ENCODE results near the gene STAT5A.

The STAT5A gene

DNA sequence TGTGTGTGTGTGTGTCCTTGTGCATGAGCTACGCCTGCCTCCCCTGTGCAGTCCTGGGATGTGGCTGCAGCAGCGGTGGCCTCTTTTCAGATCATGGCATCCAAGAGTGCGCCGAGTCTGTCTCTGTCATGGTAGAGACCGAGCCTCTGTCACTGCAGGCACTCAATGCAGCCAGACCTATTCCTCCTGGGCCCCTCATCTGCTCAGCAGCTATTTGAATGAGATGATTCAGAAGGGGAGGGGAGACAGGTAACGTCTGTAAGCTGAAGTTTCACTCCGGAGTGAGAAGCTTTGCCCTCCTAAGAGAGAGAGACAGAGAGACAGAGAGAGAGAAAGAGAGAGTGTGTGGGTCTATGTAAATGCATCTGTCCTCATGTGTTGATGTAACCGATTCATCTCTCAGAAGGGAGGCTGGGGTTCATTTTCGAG lies 22.5 kb downstream of the STAT5A start:
- H3K4me3 ChIP-seq (ENCODE audit: low read depth in 1 of 2, low read length in 2 of 2) = no peak overlapping the region
- H3K27ac ChIP-seq (ENCODE audit: low read length) = no peak overlapping the region
- H3K4me2 ChIP-seq (ENCODE audit: insufficient read depth, low read length) = no peak overlapping the region
- H4K20me1 ChIP-seq (ENCODE audit: insufficient read depth, low read length) = peaks cover 8% of the 10 kb centered on the region; the same call in 1 of the 2 replicates
- no peak overlapping the region for H2AFZ ChIP-seq (ENCODE audit: low read depth, low read length)
- no peak for DNase-seq
- TF ChIP-seq EZH2 (IDR thresholded peaks at IDR 0.05; ENCODE audit: borderline replicate concordance, low read depth, low read length, severe bottlenecking) = no peak
- TF ChIP-seq, protein P1, sequence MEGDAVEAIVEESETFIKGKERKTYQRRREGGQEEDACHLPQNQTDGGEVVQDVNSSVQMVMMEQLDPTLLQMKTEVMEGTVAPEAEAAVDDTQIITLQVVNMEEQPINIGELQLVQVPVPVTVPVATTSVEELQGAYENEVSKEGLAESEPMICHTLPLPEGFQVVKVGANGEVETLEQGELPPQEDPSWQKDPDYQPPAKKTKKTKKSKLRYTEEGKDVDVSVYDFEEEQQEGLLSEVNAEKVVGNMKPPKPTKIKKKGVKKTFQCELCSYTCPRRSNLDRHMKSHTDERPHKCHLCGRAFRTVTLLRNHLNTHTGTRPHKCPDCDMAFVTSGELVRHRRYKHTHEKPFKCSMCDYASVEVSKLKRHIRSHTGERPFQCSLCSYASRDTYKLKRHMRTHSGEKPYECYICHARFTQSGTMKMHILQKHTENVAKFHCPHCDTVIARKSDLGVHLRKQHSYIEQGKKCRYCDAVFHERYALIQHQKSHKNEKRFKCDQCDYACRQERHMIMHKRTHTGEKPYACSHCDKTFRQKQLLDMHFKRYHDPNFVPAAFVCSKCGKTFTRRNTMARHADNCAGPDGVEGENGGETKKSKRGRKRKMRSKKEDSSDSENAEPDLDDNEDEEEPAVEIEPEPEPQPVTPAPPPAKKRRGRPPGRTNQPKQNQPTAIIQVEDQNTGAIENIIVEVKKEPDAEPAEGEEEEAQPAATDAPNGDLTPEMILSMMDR (IDR thresholded peaks at IDR 0.05; ENCODE audit: borderline replicate concordance, extremely low read depth, low read length, poor library complexity, severe bottlenecking) = no peak
- no peak for ATAC-seq (ENCODE audit: insufficient read depth, low read depth)
- H3K4me1 ChIP-seq (ENCODE audit: insufficient read depth, low read length) = peaks cover 17% of the 10 kb centered on the region
- no peaks in the 10 kb centered on the region for H3K27me3 ChIP-seq (ENCODE audit: insufficient read depth, low read length, poor library complexity)
- no peaks in the 10 kb centered on the region for H3K9me3 ChIP-seq (ENCODE audit: insufficient read depth, low read length, severe bottlenecking)
- H3K79me2 ChIP-seq (ENCODE audit: insufficient read depth, low read length) = no peaks in the 10 kb centered on the region
- peaks cover 13% of the 10 kb centered on the region; the same call in 1 of the 2 replicates for H3K36me3 ChIP-seq (ENCODE audit: insufficient read depth, low read length)
- H3K9ac ChIP-seq (ENCODE audit: low read depth, low read length) = no peak overlapping the region

DNA sequence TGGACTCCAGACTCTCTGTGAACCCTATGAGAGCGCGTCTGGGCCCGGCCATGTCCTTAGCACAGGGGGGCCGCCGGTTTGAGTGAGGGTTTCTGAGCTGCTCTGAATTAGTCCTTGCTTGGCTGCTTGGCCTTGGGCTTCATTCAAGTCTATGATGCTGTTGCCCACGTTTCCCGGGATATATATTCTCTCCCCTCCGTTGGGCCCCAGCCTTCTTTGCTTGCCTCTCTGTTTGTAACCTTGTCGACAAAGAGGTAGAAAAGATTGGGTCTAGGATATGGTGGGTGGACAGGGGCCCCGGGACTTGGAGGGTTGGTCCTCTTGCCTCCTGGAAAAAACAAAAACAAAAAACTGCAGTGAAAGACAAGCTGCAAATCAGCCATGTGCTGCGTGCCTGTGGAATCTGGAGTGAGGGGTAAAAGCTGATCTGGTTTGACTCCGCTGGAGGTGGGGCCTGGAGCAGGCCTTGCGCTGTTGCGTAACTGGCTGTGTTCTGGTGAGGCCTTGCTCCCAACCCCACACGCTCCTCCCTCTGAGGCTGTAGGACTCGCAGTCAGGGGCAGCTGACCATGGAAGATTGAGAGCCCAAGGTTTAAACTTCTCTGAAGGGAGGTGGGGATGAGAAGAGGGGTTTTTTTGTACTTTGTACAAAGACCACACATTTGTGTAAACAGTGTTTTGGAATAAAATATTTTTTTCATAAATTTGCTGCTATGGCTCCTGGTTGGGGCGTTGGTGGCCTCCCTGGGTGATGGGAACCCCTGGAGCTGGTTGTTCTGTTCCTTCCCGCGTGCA lies 23.1 kb downstream of the STAT5A start:
- H3K9ac ChIP-seq (ENCODE audit: low read depth, low read length) = no peak overlapping the region; the same call in 1 of the 2 replicates
- no peak overlapping the region for H3K4me3 ChIP-seq (ENCODE audit: low read depth in 1 of 2, low read length in 2 of 2)
- peaks cover 14% of the 10 kb centered on the region; the same call in 1 of the 2 replicates for H3K36me3 ChIP-seq (ENCODE audit: insufficient read depth, low read length)
- H3K4me1 ChIP-seq (ENCODE audit: insufficient read depth, low read length) = peaks cover 17% of the 10 kb centered on the region
- H3K27me3 ChIP-seq (ENCODE audit: insufficient read depth, low read length, poor library complexity) = no peaks in the 10 kb centered on the region
- TF ChIP-seq EZH2 (IDR thresholded peaks at IDR 0.05; ENCODE audit: borderline replicate concordance, low read depth, low read length, severe bottlenecking) = no peak
- TF ChIP-seq, protein P1 (IDR thresholded peaks at IDR 0.05; ENCODE audit: borderline replicate concordance, extremely low read depth, low read length, poor library complexity, severe bottlenecking) = no peak
- H2AFZ ChIP-seq (ENCODE audit: low read depth, low read length) = no peak overlapping the region
- no peaks in the 10 kb centered on the region for H3K9me3 ChIP-seq (ENCODE audit: insufficient read depth, low read length, severe bottlenecking)
- H4K20me1 ChIP-seq (ENCODE audit: insufficient read depth, low read length) = peaks cover 8% of the 10 kb centered on the region; the same call in 1 of the 2 replicates
- DNase-seq = no peak
- H3K4me2 ChIP-seq (ENCODE audit: insufficient read depth, low read length) = peak overlapping the region; percentile 91
- no peak overlapping the region for H3K27ac ChIP-seq (ENCODE audit: low read length)
- H3K79me2 ChIP-seq (ENCODE audit: insufficient read depth, low read length) = no peaks in the 10 kb centered on the region
- ATAC-seq (ENCODE audit: insufficient read depth, low read depth) = no peak

DNA sequence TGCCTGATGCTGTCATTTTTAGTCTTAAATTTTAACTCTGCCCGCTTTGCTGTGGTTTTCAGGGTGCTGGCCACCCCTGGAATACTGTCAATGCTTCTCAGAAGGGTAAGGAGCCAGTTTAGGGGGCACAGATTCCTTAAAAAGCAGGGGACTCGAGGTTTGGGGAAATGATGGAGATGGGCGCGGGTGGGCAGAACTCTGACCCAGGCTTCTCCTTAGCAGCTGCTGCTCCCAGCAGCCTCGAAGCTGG lies 23.7 kb downstream of the STAT5A start:
- peak overlapping the region in 1 of 2 experiments; percentile 56; a peak in 2 of 4 replicates for H3K4me3 ChIP-seq (ENCODE audit: low read depth in 1 of 2, low read length in 2 of 2)
- ATAC-seq (ENCODE audit: insufficient read depth, low read depth) = no peak
- H3K4me1 ChIP-seq (ENCODE audit: insufficient read depth, low read length) = peaks cover 17% of the 10 kb centered on the region

More for the DNA sequence above, 23.7 kb downstream of the STAT5A start:
- H3K9me3 ChIP-seq (ENCODE audit: insufficient read depth, low read length, severe bottlenecking) = no peaks in the 10 kb centered on the region
- no peak for TF ChIP-seq EZH2 (IDR thresholded peaks at IDR 0.05; ENCODE audit: borderline replicate concordance, low read depth, low read length, severe bottlenecking)
- TF ChIP-seq, protein P1 (IDR thresholded peaks at IDR 0.05; ENCODE audit: borderline replicate concordance, extremely low read depth, low read length, poor library complexity, severe bottlenecking) = no peak
- H3K79me2 ChIP-seq (ENCODE audit: insufficient read depth, low read length) = no peaks in the 10 kb centered on the region
- peaks cover 17% of the 10 kb centered on the region; the same call in 1 of the 2 replicates for H3K36me3 ChIP-seq (ENCODE audit: insufficient read depth, low read length)
- H4K20me1 ChIP-seq (ENCODE audit: insufficient read depth, low read length) = peaks cover 8% of the 10 kb centered on the region; the same call in 1 of the 2 replicates
- 0 out of 2 replicates have a peak overlapping the region, but pooled peaks have one; percentile 78 for H2AFZ ChIP-seq (ENCODE audit: low read depth, low read length)
- H3K9ac ChIP-seq (ENCODE audit: low read depth, low read length) = peak overlapping the region; percentile 36; the same call in 1 of the 2 replicates
- no peaks in the 10 kb centered on the region for H3K27me3 ChIP-seq (ENCODE audit: insufficient read depth, low read length, poor library complexity)
- peak overlapping the region; percentile 91 for H3K4me2 ChIP-seq (ENCODE audit: insufficient read depth, low read length)
- no peak for DNase-seq
- no peak overlapping the region for H3K27ac ChIP-seq (ENCODE audit: low read length)

All from DND-41 (cell line).